H9 (cell line): ENCODE measurements around the gene RSBN1L. TPM values are rescaled to one million over a fixed set of nuclear protein-coding genes. Genes with fewer than 3 reads are reported as not detected.

Source experiments
- DNase-seq: peaks from one replicate; pipeline ENCODE4 v3.0.0-alpha.2; 2017
- H2AFZ ChIP-seq: one replicate; pipeline ENCODE4 v1.6.1; 2013; ENCODE audit warnings: mild to moderate bottlenecking, low read length, control low read depth, moderate library complexity
- H2AK5ac ChIP-seq: 2 replicates; pipeline ENCODE4 v1.6.1; 2013; ENCODE audit warnings: low read length, control low read depth, mixed read lengths; ENCODE audit not compliant: insufficient read length
- H2BK120ac ChIP-seq: one replicate; pipeline ENCODE4 v1.6.1; 2013; ENCODE audit warnings: low read depth, mild to moderate bottlenecking, low read length, control low read depth, inconsistent platforms; ENCODE audit not compliant: poor library complexity, severe bottlenecking
- H2BK12ac ChIP-seq: 2 replicates; pipeline ENCODE4 v1.6.1; 2013; ENCODE audit warnings: low read length, control low read depth, mixed read lengths, low read depth; ENCODE audit not compliant: insufficient read length
- H2BK15ac ChIP-seq: 2 replicates; pipeline ENCODE4 v1.6.1; 2013; ENCODE audit warnings: low read depth, low read length, control low read depth
- H2BK20ac ChIP-seq: one replicate; pipeline ENCODE4 v1.6.1; 2013; ENCODE audit warnings: low read depth, mild to moderate bottlenecking, low read length, control low read depth, inconsistent platforms; ENCODE audit not compliant: poor library complexity, severe bottlenecking
- H2BK5ac ChIP-seq: 2 replicates; pipeline ENCODE4 v1.6.1; 2013; ENCODE audit warnings: low read length, control low read depth, mixed read lengths; ENCODE audit not compliant: insufficient read length
- H3K14ac ChIP-seq: 2 replicates; pipeline ENCODE4 v1.6.1; 2013; ENCODE audit warnings: low read length, control low read depth; ENCODE audit not compliant: insufficient read depth
- H3K18ac ChIP-seq: 2 replicates; pipeline ENCODE4 v1.6.1; 2013; ENCODE audit warnings: low read depth, mild to moderate bottlenecking, mixed read lengths, low read length, control low read depth; ENCODE audit not compliant: insufficient read length
- H3K23ac ChIP-seq: 2 replicates; pipeline ENCODE4 v1.6.1; 2013; ENCODE audit warnings: low read length, control low read depth, mixed read lengths, low read depth; ENCODE audit not compliant: insufficient read length
- H3K23me2 ChIP-seq: 2 replicates; pipeline ENCODE4 v1.6.1; 2013; ENCODE audit warnings: low read depth, mild to moderate bottlenecking, mixed read lengths, low read length, control low read depth; ENCODE audit not compliant: insufficient read length, poor library complexity, severe bottlenecking
- H3K27ac ChIP-seq: 2 replicates; pipeline ENCODE4 v1.5.1; 2013; ENCODE audit warnings: low read length, control low read depth, mixed read lengths, low read depth; ENCODE audit not compliant: insufficient read length
- H3K27me3 ChIP-seq: 2 replicates; pipeline ENCODE4 v1.6.1; 2013; ENCODE audit warnings: low read length, control low read depth, inconsistent platforms; ENCODE audit not compliant: insufficient read depth
- H3K4ac ChIP-seq: 2 replicates; pipeline ENCODE4 v1.6.1; 2013; ENCODE audit warnings: low read depth, mild to moderate bottlenecking, control low read depth, inconsistent platforms, low read length, moderate library complexity
- H3K4me1 ChIP-seq: 2 replicates; pipeline ENCODE4 v1.6.1; 2013; ENCODE audit warnings: low read length, control low read depth, inconsistent platforms; ENCODE audit not compliant: insufficient read depth
- H3K4me2 ChIP-seq: 2 replicates; pipeline ENCODE4 v1.6.1; 2013; ENCODE audit warnings: low read length, control low read depth, mixed read lengths; ENCODE audit not compliant: insufficient read length, insufficient read depth
- H3K56ac ChIP-seq: 2 replicates; pipeline ENCODE4 v1.6.1; 2013; ENCODE audit warnings: low read depth, mild to moderate bottlenecking, mixed read lengths, low read length, control low read depth; ENCODE audit not compliant: insufficient read length
- H3K79me1 ChIP-seq: 2 replicates; pipeline ENCODE4 v1.6.1; 2013; ENCODE audit warnings: low read depth, mild to moderate bottlenecking, moderate library complexity, low read length, control low read depth, inconsistent platforms; ENCODE audit not compliant: insufficient read depth, poor library complexity, severe bottlenecking
- H3K79me2 ChIP-seq: 2 replicates; pipeline ENCODE4 v1.6.1; 2013; ENCODE audit warnings: low read length, control low read depth, inconsistent platforms; ENCODE audit not compliant: insufficient read depth
- H3K9ac ChIP-seq: 2 replicates; pipeline ENCODE4 v1.6.1; 2013; ENCODE audit warnings: low read length, control low read depth, mixed read lengths; ENCODE audit not compliant: insufficient read length; ENCODE audit errors: extremely low read depth
- H3K9me3 ChIP-seq: one replicate; pipeline ENCODE4 v1.6.1; 2013; ENCODE audit warnings: low read depth, low read length, inconsistent platforms; ENCODE audit not compliant: control insufficient read depth
- H3T11ph ChIP-seq: one replicate; pipeline ENCODE4 v1.6.1; 2013; ENCODE audit warnings: mild to moderate bottlenecking, low read length, control low read depth, inconsistent platforms
- H4K20me1 ChIP-seq: one replicate; pipeline ENCODE4 v1.6.1; 2013; ENCODE audit not compliant: control insufficient read depth, insufficient read length, insufficient read depth
- H4K5ac ChIP-seq: 2 replicates; pipeline ENCODE4 v1.6.1; 2013; ENCODE audit warnings: low read depth, mild to moderate bottlenecking, mixed read lengths, low read length, control low read depth; ENCODE audit not compliant: insufficient read length
- H4K8ac ChIP-seq: replicated peaks from 2 replicates; pipeline ENCODE4 v1.6.1; 2013; ENCODE audit warnings: low read length, control low read depth, mixed read lengths, low read depth; ENCODE audit not compliant: insufficient read length
- H4K91ac ChIP-seq: 2 replicates; pipeline ENCODE4 v1.6.1; 2013; ENCODE audit warnings: low read depth, mild to moderate bottlenecking, moderate library complexity, mixed read lengths, low read length, control low read depth; ENCODE audit not compliant: insufficient read length
- H3K27ac Mint-ChIP-seq, 3 experiments: 2 replicates in 2 of 3; 3 replicates in 1 of 3; pipeline ENCODE4 v1.8.0; 2020 to 2021; ENCODE audit warnings: mixed read lengths in 3 of 3, mild to moderate bottlenecking in 1 of 3, moderate library complexity in 1 of 3
- H3K27me3 Mint-ChIP-seq: 2 replicates; pipeline ENCODE4 v1.8.0; 2021; ENCODE audit warnings: low read depth, mild to moderate bottlenecking, moderate library complexity, mixed read lengths
- H3K36me3 Mint-ChIP-seq, 3 experiments: 2 replicates in 2 of 3; 3 replicates in 1 of 3; pipeline ENCODE4 v1.8.0; 2020 to 2021; ENCODE audit warnings: low read depth in 3 of 3, mixed read lengths in 3 of 3; ENCODE audit not compliant: insufficient read depth in 1 of 3
- H3K4me1 Mint-ChIP-seq, 2 experiments: 2 replicates each; pipeline ENCODE4 v1.8.0; 2020; ENCODE audit warnings: mixed read lengths in 2 of 2
- H3K4me3 Mint-ChIP-seq, 2 experiments: 2 replicates in 1 of 2; 3 replicates in 1 of 2; pipeline ENCODE4 v1.8.0; 2020 to 2021; ENCODE audit warnings: mild to moderate bottlenecking in 2 of 2, mixed read lengths in 2 of 2, moderate library complexity in 1 of 2
- H3K9me3 Mint-ChIP-seq, 2 experiments: 2 replicates in 1 of 2; 3 replicates in 1 of 2; pipeline ENCODE4 v1.8.0; 2020; ENCODE audit warnings: mild to moderate bottlenecking in 2 of 2, mixed read lengths in 2 of 2, moderate library complexity in 1 of 2
- WGBS: extraction: QIAGEN DNeasy Blood & Tissue Kit; methylation state at CpG from one replicate; pipeline ENCODE4 v1.1.7; 2013; ENCODE audit warnings: missing lambda C conversion rate, low lambda C conversion rate, mixed read lengths; ENCODE audit not compliant: insufficient read length; ENCODE audit errors: extremely low coverage; 5-methylcytosine and 5-hydroxymethylcytosine counted together
- total RNA-seq: library from RNA; stranded (reverse); gene quantifications from 2 replicates; pipeline ENCODE4 v1.2.1, GENCODE V29; 2021
- TF ChIP-seq, protein P1 (sequence below): fragments of 200-600 bp; sonication (generic); conservative IDR thresholded peaks from 3 replicates; pipeline ENCODE4 v1.8.0; 2021; ENCODE audit warnings: antibody characterized with exemption, mild to moderate bottlenecking

The RSBN1L gene
- total RNA-seq, 1 experiment from 2014 or later: 20.6 TPM

DNA sequence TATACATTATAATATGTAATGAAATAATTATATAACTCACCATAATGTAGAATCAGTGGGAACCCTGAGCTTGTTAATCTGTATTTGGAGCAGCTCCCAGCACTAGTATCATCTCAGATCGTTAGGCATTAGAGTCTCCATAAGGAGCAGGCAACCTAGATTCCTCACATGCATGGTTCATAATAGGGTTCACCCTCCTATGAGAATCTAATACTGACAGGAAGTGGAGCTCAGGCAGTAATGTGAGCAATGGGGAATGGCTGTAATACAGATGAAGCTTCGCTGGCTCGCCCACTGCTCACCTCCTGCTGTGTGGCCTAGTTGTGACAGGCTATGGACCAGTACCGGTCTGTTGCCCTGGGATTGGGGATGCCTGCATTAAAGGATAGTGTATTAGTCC is 49.5 kb downstream of the RSBN1L start:
- H2BK120ac ChIP-seq: no peak overlapping the region
- TF ChIP-seq, protein P1, sequence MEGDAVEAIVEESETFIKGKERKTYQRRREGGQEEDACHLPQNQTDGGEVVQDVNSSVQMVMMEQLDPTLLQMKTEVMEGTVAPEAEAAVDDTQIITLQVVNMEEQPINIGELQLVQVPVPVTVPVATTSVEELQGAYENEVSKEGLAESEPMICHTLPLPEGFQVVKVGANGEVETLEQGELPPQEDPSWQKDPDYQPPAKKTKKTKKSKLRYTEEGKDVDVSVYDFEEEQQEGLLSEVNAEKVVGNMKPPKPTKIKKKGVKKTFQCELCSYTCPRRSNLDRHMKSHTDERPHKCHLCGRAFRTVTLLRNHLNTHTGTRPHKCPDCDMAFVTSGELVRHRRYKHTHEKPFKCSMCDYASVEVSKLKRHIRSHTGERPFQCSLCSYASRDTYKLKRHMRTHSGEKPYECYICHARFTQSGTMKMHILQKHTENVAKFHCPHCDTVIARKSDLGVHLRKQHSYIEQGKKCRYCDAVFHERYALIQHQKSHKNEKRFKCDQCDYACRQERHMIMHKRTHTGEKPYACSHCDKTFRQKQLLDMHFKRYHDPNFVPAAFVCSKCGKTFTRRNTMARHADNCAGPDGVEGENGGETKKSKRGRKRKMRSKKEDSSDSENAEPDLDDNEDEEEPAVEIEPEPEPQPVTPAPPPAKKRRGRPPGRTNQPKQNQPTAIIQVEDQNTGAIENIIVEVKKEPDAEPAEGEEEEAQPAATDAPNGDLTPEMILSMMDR: no peak
- Mint-ChIP-seq H3K36me3 (peaks cover 6 to 37% (median 27%) of the 10 kb centered on the region in 3 experiments; a peak in 6 of 7 replicates), H3K4me3 (no peak overlapping the region), H3K27me3 (no peaks in the 10 kb centered on the region), H3K27ac (peak overlapping the region in 2 of 3 experiments; percentile 83; a peak in 2 of 7 replicates), H3K9me3 (no peaks in the 10 kb centered on the region), H3K4me1 (peaks cover 2 to 4% of the 10 kb centered on the region in 2 experiments; a peak in 2 of 4 replicates)
- H3K9ac ChIP-seq: no peak overlapping the region
- H3K14ac ChIP-seq: no peak overlapping the region
- H4K5ac ChIP-seq: no peak overlapping the region
- no peak for DNase-seq
- H3K27me3 ChIP-seq: no peaks in the 10 kb centered on the region
- no peak overlapping the region for H3K27ac ChIP-seq
- H3K4me1 ChIP-seq: no peaks in the 10 kb centered on the region
- H3K23ac ChIP-seq: no peak overlapping the region
- no peak overlapping the region for H3K4ac ChIP-seq
- no peak overlapping the region for H4K91ac ChIP-seq
- H3K23me2 ChIP-seq: no peaks in the 10 kb centered on the region
- H4K20me1 ChIP-seq: no peaks in the 10 kb centered on the region
- H3K79me2 ChIP-seq: no peaks in the 10 kb centered on the region
- no peak overlapping the region for H2BK15ac ChIP-seq
- WGBS: no CpG with 5 or more reads among the region's 4 CpGs
- H3K18ac ChIP-seq: no peak overlapping the region
- H4K8ac ChIP-seq: no peak overlapping the region
- no peaks in the 10 kb centered on the region for H3K9me3 ChIP-seq
- no peak overlapping the region for H2BK12ac ChIP-seq
- H2BK20ac ChIP-seq: no peak overlapping the region
- no peak overlapping the region for H2BK5ac ChIP-seq
- no peak overlapping the region for H2AK5ac ChIP-seq
- no peak overlapping the region for H3T11ph ChIP-seq
- H3K56ac ChIP-seq: no peak overlapping the region
- H3K79me1 ChIP-seq: no peaks in the 10 kb centered on the region
- no peak overlapping the region for H3K4me2 ChIP-seq
- no peak overlapping the region for H2AFZ ChIP-seq
